Smooth muscle cell (in vitro differentiated cells): ENCODE measurements around the gene TBCE. TPM values are rescaled to one million over a fixed set of nuclear protein-coding genes. Genes with fewer than 3 reads are reported as not detected.

Experiments used
- DNase-seq: peaks from one replicate; lab custom pipeline; 2025; ENCODE audit not compliant: unreplicated experiment; lab: John Stamatoyannopoulos, UW
- H2AFZ ChIP-seq: fragments of 200-600 bp; sonication (generic); 2 replicates; pipeline ENCODE4 v1.6.0; 2016; ENCODE audit warnings: antibody characterized with exemption, low read depth, mild to moderate bottlenecking
- H3F3A ChIP-seq: fragments of 200-600 bp; sonication (generic); 2 replicates; pipeline ENCODE4 v1.6.0; 2017; ENCODE audit warnings: antibody characterized with exemption, low read depth
- H3K27ac ChIP-seq: fragments of 200-600 bp; sonication (generic); 2 replicates; pipeline ENCODE4 v1.5.1; 2016; ENCODE audit warnings: low read depth, mild to moderate bottlenecking
- H3K27me3 ChIP-seq: fragments of 200-600 bp; sonication (generic); 2 replicates; pipeline ENCODE4 v1.6.1; 2016; ENCODE audit warnings: low read depth, mild to moderate bottlenecking
- H3K36me3 ChIP-seq: fragments of 200-600 bp; sonication (generic); 2 replicates; pipeline ENCODE4 v1.5.1; 2016; ENCODE audit warnings: low read depth
- H3K4me1 ChIP-seq: fragments of 200-600 bp; sonication (generic); 2 replicates; pipeline ENCODE4 v1.5.1; 2016; ENCODE audit warnings: low read depth
- H3K4me2 ChIP-seq: fragments of 200-600 bp; sonication (generic); 2 replicates; pipeline ENCODE4 v1.6.0; 2016; ENCODE audit warnings: mild to moderate bottlenecking
- H3K4me3 ChIP-seq: fragments of 200-600 bp; sonication (generic); 2 replicates; pipeline ENCODE4 v1.5.1; 2016; ENCODE audit warnings: mild to moderate bottlenecking
- H3K79me2 ChIP-seq: fragments of 200-600 bp; sonication (generic); 2 replicates; pipeline ENCODE4 v1.6.0; 2016; ENCODE audit warnings: low read depth, mild to moderate bottlenecking
- H3K9ac ChIP-seq: fragments of 200-600 bp; sonication (generic); 2 replicates; pipeline ENCODE4 v1.6.0; 2016; ENCODE audit warnings: low read depth
- H3K9me3 ChIP-seq: fragments of 200-600 bp; sonication (generic); replicated peaks from 2 replicates; pipeline ENCODE4 v1.5.1; 2016; ENCODE audit warnings: low read depth
- H4K20me1 ChIP-seq: fragments of 200-600 bp; sonication (generic); 2 replicates; pipeline ENCODE4 v1.6.0; 2016; ENCODE audit warnings: low read depth
- CTCF ChIP-seq: fragments of 200-600 bp; sonication (generic); IDR thresholded peaks from 2 replicates; pipeline ENCODE4 v1.5.1; 2017; ENCODE audit warnings: borderline replicate concordance, mild to moderate bottlenecking, antibody characterized with exemption; ENCODE audit not compliant: insufficient read depth, poor library complexity, severe bottlenecking
- WGBS: methylation state at CpG from one replicate; pipeline ENCODE4 v1.1.7; 2016; ENCODE audit warnings: low lambda C conversion rate; 5-methylcytosine and 5-hydroxymethylcytosine counted together
- polyA plus RNA-seq: library from polyadenylated mRNA; unstranded; fragments of >200 nt; fragmentation: Nextera tagmentation; extraction: Ambion mirVana; gene quantifications from 2 replicates; pipeline ENCODE4 v1.2.1, GENCODE V29; 2016
- total RNA-seq: library from RNA; depleted of rRNA; stranded (reverse); fragments of >200 nt; gene quantifications from 2 replicates; pipeline ENCODE4 v1.2.3, GENCODE V29; 2014

TBCE gene
- total and polyA plus RNA-seq, 2 experiments from 2014 or later = 24.0 to 28.4 TPM

- Histone ChIP-seq H4K20me1 (no peaks in the 10 kb centered on the region), H3K4me3 (no peak overlapping the region), H3K4me2 (no peak overlapping the region)
Measured at GRCh38 chr1:235473806-235474205, 106.6 kb downstream of the TBCE start.

GRCh38 chr1:235483090-235483489, 115.9 kb downstream of the TBCE start:
- Histone ChIP-seq H3K4me2 (no peak overlapping the region), H3K4me3 (no peak overlapping the region), H3K27ac (no peak overlapping the region), H3K9me3 (no peaks in the 10 kb centered on the region), H3K27me3 (no peaks in the 10 kb centered on the region), H3K9ac (no peak overlapping the region), H3F3A (no peaks in the 10 kb centered on the region), H3K4me1 (no peaks in the 10 kb centered on the region), H3K36me3 (peaks cover 31% of the 10 kb centered on the region), H4K20me1 (no peaks in the 10 kb centered on the region), H3K79me2 (no peaks in the 10 kb centered on the region), H2AFZ (no peak overlapping the region)
- no peak for TF ChIP-seq CTCF
- no peak for DNase-seq
- 100% methylated on average over 5 of the region's 5 CpGs for WGBS

More at GRCh38 chr1:235473806-235474205, 106.6 kb downstream of the TBCE start:
- Histone ChIP-seq H3K79me2 (no peaks in the 10 kb centered on the region), H3K27ac (no peak overlapping the region), H3K9me3 (no peaks in the 10 kb centered on the region), H3K9ac (no peak overlapping the region), H3K36me3 (peaks cover 5% of the 10 kb centered on the region), H3K4me1 (no peaks in the 10 kb centered on the region), H3F3A (no peaks in the 10 kb centered on the region), H3K27me3 (no peaks in the 10 kb centered on the region), H2AFZ (no peak overlapping the region)
- no peak for DNase-seq
- 100% methylated on average over 1 of the region's 1 CpG for WGBS
- no peak for TF ChIP-seq CTCF

- Histone ChIP-seq H3K9me3 (no peaks in the 10 kb centered on the region), H3K9ac (no peak overlapping the region), H3K79me2 (no peaks in the 10 kb centered on the region), H3K4me1 (no peaks in the 10 kb centered on the region), H3K36me3 (peaks cover 16% of the 10 kb centered on the region), H3K4me3 (no peak overlapping the region), H4K20me1 (no peaks in the 10 kb centered on the region), H2AFZ (no peak overlapping the region), H3K27ac (no peak overlapping the region), H3F3A (no peaks in the 10 kb centered on the region), H3K4me2 (no peak overlapping the region), H3K27me3 (no peaks in the 10 kb centered on the region)
- no peak for DNase-seq
- 100% methylated on average over 2 of the region's 2 CpGs for WGBS
- no peak for TF ChIP-seq CTCF
Measured at GRCh38 chr1:235485558-235485957, 118.3 kb downstream of the TBCE start.

GRCh38 chr1:235486321-235486720, 119.1 kb downstream of the TBCE start:
- Histone ChIP-seq H3K9me3 (no peaks in the 10 kb centered on the region), H3K4me1 (no peaks in the 10 kb centered on the region), H3K4me2 (no peak overlapping the region), H3K79me2 (no peaks in the 10 kb centered on the region), H3K27ac (no peak overlapping the region), H2AFZ (no peak overlapping the region), H3K27me3 (no peaks in the 10 kb centered on the region), H3K36me3 (peaks cover 21% of the 10 kb centered on the region), H3K9ac (no peak overlapping the region), H3K4me3 (no peak overlapping the region), H3F3A (no peaks in the 10 kb centered on the region), H4K20me1 (no peaks in the 10 kb centered on the region)
- TF ChIP-seq CTCF = no peak
- 79% methylated on average over 5 of the region's 5 CpGs for WGBS
- DNase-seq = no peak
